Measurements from ENCODE around the gene PSPN. TPM values are rescaled to one million over a fixed set of nuclear protein-coding genes. Genes with fewer than 3 reads are reported as not detected.

The PSPN gene
- total RNA-seq, 2 experiments from 2014 or later, result 0.81 to 0.85 TPM

DNA sequence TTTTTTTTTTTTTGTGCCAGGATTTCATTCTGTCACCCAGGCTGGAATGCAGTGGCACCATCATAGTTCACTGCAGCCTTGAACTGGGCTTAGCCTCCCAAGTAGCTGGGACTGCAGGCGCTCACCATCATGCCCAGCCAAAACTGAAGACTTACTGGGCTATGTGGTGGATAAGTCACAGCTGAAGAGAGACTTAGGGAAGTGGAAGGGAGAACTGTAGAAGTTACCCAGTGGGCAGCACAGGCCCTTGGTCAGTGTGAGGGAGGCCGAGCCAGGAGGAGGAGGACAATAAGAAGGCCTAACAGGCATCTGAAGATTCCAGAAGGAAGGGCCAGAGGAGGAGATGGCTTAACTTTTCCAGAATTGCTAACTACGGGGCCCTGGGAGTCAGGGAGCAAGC lies 4.0 kb upstream of the PSPN start:
- peaks cover 52% of the 10 kb centered on the region for H3K36me3 ChIP-seq (ENCODE audit: insufficient read depth, low read length)
- ChIA-PET CTCF (no interaction called here), POLR2A (no interaction called here)
- H3K4me3 ChIP-seq (ENCODE audit: low read length), result no peak overlapping the region
- Mint-ChIP-seq H3K27me3 (no peaks in the 10 kb centered on the region), H3K4me1 (ENCODE audit: low read depth) (no peaks in the 10 kb centered on the region), H3K36me3 (ENCODE audit: low read depth) (peaks cover 73% of the 10 kb centered on the region), H3K9me3 (no peaks in the 10 kb centered on the region), H3K27ac (no peak overlapping the region), H3K4me3 (no peak overlapping the region)
- no peak overlapping the region for H3K27ac ChIP-seq (ENCODE audit: low read depth in 1 of 2, low read length in 2 of 2)
- H3K9me3 ChIP-seq (ENCODE audit: control insufficient read depth in 1 of 2, insufficient read depth in 1 of 2, low read length in 2 of 2), result peaks cover 0 to 16% of the 10 kb centered on the region in 2 experiments
- TF ChIP-seq, protein P1, sequence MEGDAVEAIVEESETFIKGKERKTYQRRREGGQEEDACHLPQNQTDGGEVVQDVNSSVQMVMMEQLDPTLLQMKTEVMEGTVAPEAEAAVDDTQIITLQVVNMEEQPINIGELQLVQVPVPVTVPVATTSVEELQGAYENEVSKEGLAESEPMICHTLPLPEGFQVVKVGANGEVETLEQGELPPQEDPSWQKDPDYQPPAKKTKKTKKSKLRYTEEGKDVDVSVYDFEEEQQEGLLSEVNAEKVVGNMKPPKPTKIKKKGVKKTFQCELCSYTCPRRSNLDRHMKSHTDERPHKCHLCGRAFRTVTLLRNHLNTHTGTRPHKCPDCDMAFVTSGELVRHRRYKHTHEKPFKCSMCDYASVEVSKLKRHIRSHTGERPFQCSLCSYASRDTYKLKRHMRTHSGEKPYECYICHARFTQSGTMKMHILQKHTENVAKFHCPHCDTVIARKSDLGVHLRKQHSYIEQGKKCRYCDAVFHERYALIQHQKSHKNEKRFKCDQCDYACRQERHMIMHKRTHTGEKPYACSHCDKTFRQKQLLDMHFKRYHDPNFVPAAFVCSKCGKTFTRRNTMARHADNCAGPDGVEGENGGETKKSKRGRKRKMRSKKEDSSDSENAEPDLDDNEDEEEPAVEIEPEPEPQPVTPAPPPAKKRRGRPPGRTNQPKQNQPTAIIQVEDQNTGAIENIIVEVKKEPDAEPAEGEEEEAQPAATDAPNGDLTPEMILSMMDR (IDR thresholded peaks at IDR 0.05), result no peak
- intact Hi-C loops (cut with DNase I, micrococcal nuclease), result loop anchor here in 1 of 2 experiments (10.0 kb wide), 2 partner anchors 405 to 475 kb away; partner anchors contain the start of genes NDUFA11, RANBP3 and VMAC
- no peaks in the 10 kb centered on the region for H3K27me3 ChIP-seq (ENCODE audit: control insufficient read depth in 1 of 2, insufficient read depth in 2 of 2, low read length in 2 of 2)
- ATAC-seq (ENCODE audit: poor library complexity) (no peak), DNase-seq (no peak)
- no peaks in the 10 kb centered on the region for H3K4me1 ChIP-seq (ENCODE audit: insufficient read depth, low read length)

DNA sequence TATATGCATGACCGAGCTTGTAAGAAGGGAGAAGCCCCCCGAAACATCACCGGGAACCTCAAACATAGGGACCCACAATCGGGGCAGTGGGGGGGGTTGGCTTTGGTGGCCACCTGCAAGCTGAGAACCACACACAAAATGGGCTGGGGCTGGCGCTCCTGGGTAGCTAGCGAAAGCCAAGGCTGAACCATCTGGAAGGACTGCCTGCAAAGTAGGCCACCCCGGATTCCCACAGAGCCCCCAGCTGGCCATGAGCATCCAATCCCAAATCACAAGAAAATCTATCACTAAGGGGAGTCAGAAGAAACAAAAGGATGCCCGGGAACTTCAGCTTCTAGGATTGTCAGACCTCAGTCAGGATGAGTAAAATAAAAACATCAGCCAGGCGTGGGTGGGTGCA lies 2.8 kb upstream of the PSPN start:
- H3K27me3 ChIP-seq (ENCODE audit: control insufficient read depth in 1 of 2, insufficient read depth in 2 of 2, low read length in 2 of 2), result no peaks in the 10 kb centered on the region
- H3K36me3 ChIP-seq (ENCODE audit: insufficient read depth, low read length), result peaks cover 49% of the 10 kb centered on the region
- H3K27ac ChIP-seq (ENCODE audit: low read depth in 1 of 2, low read length in 2 of 2), result no peak overlapping the region
- no peaks in the 10 kb centered on the region for H3K27me3 Mint-ChIP-seq
- no peak overlapping the region for H3K27ac Mint-ChIP-seq
- POLR2A ChIA-PET, result no interaction called here
- CTCF ChIA-PET, result interaction anchor here (0.7 kb wide), 1 partner anchor 1989 kb away, joined by 3 read pairs; no protein-coding TSS in a partner anchor
- no peaks in the 10 kb centered on the region for H3K9me3 Mint-ChIP-seq
- peaks cover 67% of the 10 kb centered on the region for H3K36me3 Mint-ChIP-seq (ENCODE audit: low read depth)
- intact Hi-C loops (cut with DNase I, micrococcal nuclease), result loop anchor here in 1 of 2 experiments (10.0 kb wide), 2 partner anchors 404 to 474 kb away; partner anchors contain the start of genes NDUFA11, RANBP3 and VMAC
- H3K4me1 ChIP-seq (ENCODE audit: insufficient read depth, low read length), result peaks cover 12% of the 10 kb centered on the region
- DNase-seq (no peak), ATAC-seq (ENCODE audit: poor library complexity) (no peak)
- no peak overlapping the region for H3K4me3 Mint-ChIP-seq
- no peak overlapping the region for H3K4me3 ChIP-seq (ENCODE audit: low read length)
- H3K9me3 ChIP-seq (ENCODE audit: control insufficient read depth in 1 of 2, insufficient read depth in 1 of 2, low read length in 2 of 2), result peaks cover 0 to 16% of the 10 kb centered on the region in 2 experiments
- TF ChIP-seq, protein P1 (IDR thresholded peaks at IDR 0.05), result no peak
- H3K4me1 Mint-ChIP-seq (ENCODE audit: low read depth), result peaks cover 4% of the 10 kb centered on the region

DNA sequence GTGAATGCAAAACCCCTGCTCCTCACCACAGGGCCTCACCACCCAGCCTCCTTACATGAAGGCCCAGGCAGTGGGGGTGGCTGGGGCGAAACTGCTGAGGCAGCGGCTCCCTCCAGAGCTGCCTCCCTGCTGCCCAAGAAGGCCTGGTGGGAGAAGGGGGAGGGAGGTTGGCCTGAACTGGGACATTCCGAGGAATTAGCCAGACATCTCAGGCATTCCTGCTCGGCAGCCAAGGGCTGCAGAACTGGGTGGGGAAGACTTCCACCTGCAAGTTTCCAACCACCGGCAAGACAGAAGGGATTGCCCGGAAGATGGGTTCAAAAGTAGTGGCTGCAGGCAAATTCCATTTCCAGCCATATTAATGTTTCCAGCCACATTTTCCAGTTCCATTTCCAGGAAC lies 2.3 kb upstream of the PSPN start:
- H3K27ac ChIP-seq (ENCODE audit: low read depth in 1 of 2, low read length in 2 of 2), result no peak overlapping the region
- peaks cover 44% of the 10 kb centered on the region for H3K36me3 ChIP-seq (ENCODE audit: insufficient read depth, low read length)
- Mint-ChIP-seq H3K4me1 (ENCODE audit: low read depth) (peaks cover 7% of the 10 kb centered on the region), H3K36me3 (ENCODE audit: low read depth) (peaks cover 67% of the 10 kb centered on the region), H3K4me3 (no peak overlapping the region), H3K27ac (no peak overlapping the region), H3K9me3 (no peaks in the 10 kb centered on the region), H3K27me3 (no peaks in the 10 kb centered on the region)
- ChIA-PET CTCF (interaction anchor here (0.7 kb wide), 1 partner anchor 1989 kb away, joined by 3 read pairs; no protein-coding TSS in a partner anchor), POLR2A (no interaction called here)
- intact Hi-C loops (cut with DNase I, micrococcal nuclease), result loop anchor here in 1 of 2 experiments (10.0 kb wide), 2 partner anchors 403 to 473 kb away; partner anchors contain the start of genes NDUFA11, RANBP3 and VMAC
- TF ChIP-seq, protein P1 (IDR thresholded peaks at IDR 0.05), result no peak
- peaks cover 0 to 16% of the 10 kb centered on the region in 2 experiments for H3K9me3 ChIP-seq (ENCODE audit: control insufficient read depth in 1 of 2, insufficient read depth in 1 of 2, low read length in 2 of 2)
- no peaks in the 10 kb centered on the region for H3K27me3 ChIP-seq (ENCODE audit: control insufficient read depth in 1 of 2, insufficient read depth in 2 of 2, low read length in 2 of 2)
- ATAC-seq (ENCODE audit: poor library complexity) (no peak), DNase-seq (no peak)
- peaks cover 13% of the 10 kb centered on the region for H3K4me1 ChIP-seq (ENCODE audit: insufficient read depth, low read length)
- H3K4me3 ChIP-seq (ENCODE audit: low read length), result no peak overlapping the region

Data from CD4-positive, alpha-beta T cell (primary cell).